Progenitor cell of endocrine pancreas (in vitro differentiated cells): ENCODE data around the gene CATSPERZ. TPM values are rescaled to one million over a fixed set of nuclear protein-coding genes. Genes with fewer than 3 reads are reported as not detected.
A peak's percentile ranks its signal among the peaks of the same experiment; 100 is the strongest.

Experiments used
- DNase-seq: peaks from one replicate; pipeline ENCODE4 v3.0.0; 2021; ENCODE audit warnings: low spot score; ENCODE audit not compliant: unreplicated experiment
- H3K27ac Mint-ChIP-seq: 2 replicates; pipeline ENCODE4 v1.8.0; 2021; ENCODE audit warnings: mild to moderate bottlenecking, moderate library complexity, mixed read lengths
- H3K27me3 Mint-ChIP-seq: 2 replicates; pipeline ENCODE4 v1.8.0; 2021; ENCODE audit warnings: mixed read lengths
- H3K36me3 Mint-ChIP-seq: 2 replicates; pipeline ENCODE4 v1.8.0; 2022; ENCODE audit warnings: mixed read lengths; ENCODE audit not compliant: insufficient read depth
- H3K4me1 Mint-ChIP-seq: 2 replicates; pipeline ENCODE4 v1.8.0; 2021; ENCODE audit warnings: low read depth, mixed read lengths
- H3K4me3 Mint-ChIP-seq: 2 replicates; pipeline ENCODE4 v1.8.0; 2021; ENCODE audit warnings: low read depth, mild to moderate bottlenecking, moderate library complexity, mixed read lengths
- H3K9me3 Mint-ChIP-seq: 2 replicates; pipeline ENCODE4 v1.8.0; 2021; ENCODE audit warnings: low read depth, mixed read lengths
- total RNA-seq: library from RNA; stranded (reverse); gene quantifications from 2 replicates; pipeline ENCODE4 v1.2.1, GENCODE V29; 2021
- TF ChIP-seq, protein P1 (sequence below): fragments of 200-600 bp; sonication (generic); IDR thresholded peaks from one replicate; pipeline ENCODE4 v1.5.0; 2021; ENCODE audit warnings: antibody characterized with exemption, mild to moderate bottlenecking; ENCODE audit not compliant: unreplicated experiment

The CATSPERZ gene
- total RNA-seq, 1 donor from 2014 or later: not detected

DNA sequence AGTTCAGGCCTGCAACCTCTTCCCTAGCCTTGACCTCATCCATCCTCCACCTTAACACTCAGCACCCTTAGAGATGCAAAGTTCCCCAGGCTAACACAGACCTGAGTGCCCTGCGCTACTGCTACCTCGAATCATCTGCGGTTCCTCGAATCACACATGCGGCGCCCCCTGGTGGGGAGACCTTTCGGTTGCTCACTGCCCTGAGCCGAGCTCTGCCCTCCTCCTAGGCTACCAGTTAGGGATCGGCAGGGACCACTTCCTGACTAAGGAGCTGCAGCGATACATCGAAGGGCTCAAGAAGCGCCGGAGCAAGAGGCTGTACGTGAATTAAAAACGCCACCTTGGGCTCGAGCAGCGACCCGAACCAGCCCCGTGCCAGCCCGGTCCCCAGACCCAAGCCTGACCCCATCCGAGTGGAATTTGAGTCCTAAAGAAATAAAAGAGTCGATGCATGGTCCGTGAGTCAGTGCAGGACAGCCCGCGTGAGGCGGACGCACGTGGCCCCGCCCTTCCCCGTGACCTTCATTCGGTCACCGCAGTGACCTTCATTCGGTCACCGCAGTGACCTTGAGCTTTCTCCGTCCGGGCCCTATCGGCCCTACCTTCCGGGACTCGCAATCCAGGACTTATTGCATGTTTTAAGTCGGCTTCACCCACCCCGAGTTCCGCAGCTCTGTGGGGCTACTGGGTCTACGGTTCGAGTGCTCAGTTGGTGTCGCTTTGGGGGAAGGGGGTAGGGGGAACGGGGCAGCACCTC is 4.3 kb downstream of the CATSPERZ start:
- no peaks in the 10 kb centered on the region for H3K36me3 Mint-ChIP-seq
- peak overlapping the region; percentile 95 for H3K27ac Mint-ChIP-seq
- peaks cover 14% of the 10 kb centered on the region for H3K4me1 Mint-ChIP-seq
- peaks cover 25% of the 10 kb centered on the region for H3K27me3 Mint-ChIP-seq
- peak overlapping the region; percentile 79 for H3K4me3 Mint-ChIP-seq
- TF ChIP-seq, protein P1, sequence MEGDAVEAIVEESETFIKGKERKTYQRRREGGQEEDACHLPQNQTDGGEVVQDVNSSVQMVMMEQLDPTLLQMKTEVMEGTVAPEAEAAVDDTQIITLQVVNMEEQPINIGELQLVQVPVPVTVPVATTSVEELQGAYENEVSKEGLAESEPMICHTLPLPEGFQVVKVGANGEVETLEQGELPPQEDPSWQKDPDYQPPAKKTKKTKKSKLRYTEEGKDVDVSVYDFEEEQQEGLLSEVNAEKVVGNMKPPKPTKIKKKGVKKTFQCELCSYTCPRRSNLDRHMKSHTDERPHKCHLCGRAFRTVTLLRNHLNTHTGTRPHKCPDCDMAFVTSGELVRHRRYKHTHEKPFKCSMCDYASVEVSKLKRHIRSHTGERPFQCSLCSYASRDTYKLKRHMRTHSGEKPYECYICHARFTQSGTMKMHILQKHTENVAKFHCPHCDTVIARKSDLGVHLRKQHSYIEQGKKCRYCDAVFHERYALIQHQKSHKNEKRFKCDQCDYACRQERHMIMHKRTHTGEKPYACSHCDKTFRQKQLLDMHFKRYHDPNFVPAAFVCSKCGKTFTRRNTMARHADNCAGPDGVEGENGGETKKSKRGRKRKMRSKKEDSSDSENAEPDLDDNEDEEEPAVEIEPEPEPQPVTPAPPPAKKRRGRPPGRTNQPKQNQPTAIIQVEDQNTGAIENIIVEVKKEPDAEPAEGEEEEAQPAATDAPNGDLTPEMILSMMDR: peak; percentile 85
- H3K9me3 Mint-ChIP-seq: no peaks in the 10 kb centered on the region
- peak; percentile 82 for DNase-seq

DNA sequence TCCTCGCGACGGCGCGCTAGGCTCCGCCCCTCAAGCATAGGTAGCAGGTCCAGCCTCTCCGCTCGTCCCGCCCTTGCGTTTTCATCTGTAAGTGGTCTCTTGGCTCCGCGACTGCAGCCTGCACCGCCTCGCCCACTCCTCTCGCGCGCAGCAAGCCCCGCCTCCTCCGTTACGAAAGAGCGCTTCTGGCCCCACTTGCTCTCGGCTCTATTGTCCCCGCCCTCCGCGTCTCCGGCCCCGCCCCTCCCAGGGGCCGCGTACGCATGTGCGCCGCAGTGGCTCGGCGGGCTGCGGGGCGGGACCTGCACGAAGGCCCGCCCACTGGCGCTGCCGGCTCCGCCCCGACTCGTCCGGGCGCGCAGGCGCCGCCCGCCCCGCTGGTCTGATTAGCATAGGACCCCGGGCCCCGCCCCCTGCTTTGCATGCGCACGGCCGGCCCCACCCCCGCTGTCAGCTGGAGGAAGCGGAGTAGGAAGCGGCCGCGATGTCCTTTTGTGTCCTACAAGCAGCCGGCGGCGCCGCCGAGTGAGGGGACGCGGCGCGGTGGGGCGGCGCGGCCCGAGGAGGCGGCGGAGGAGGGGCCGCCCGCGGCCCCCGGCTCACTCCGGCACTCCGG is 5.0 kb downstream of the CATSPERZ start, which contains the start of gene ESRRA:
Gene ESRRA (plus strand): TSS at position 450 of the 616 bp plus-strand sequence. CDS start 1,656 bp downstream, outside the sequence.
- TF ChIP-seq, protein P1: no peak
- Mint-ChIP-seq H3K36me3 (no peaks in the 10 kb centered on the region), H3K9me3 (no peaks in the 10 kb centered on the region), H3K27me3 (peaks cover 18% of the 10 kb centered on the region), H3K27ac (peak within 1 kb of the TSS; percentile 96), H3K4me3 (peak within 1 kb of the TSS; percentile 94), H3K4me1 (peaks cover 12% of the 10 kb centered on the region)
- peak; percentile 99 for DNase-seq

DNA sequence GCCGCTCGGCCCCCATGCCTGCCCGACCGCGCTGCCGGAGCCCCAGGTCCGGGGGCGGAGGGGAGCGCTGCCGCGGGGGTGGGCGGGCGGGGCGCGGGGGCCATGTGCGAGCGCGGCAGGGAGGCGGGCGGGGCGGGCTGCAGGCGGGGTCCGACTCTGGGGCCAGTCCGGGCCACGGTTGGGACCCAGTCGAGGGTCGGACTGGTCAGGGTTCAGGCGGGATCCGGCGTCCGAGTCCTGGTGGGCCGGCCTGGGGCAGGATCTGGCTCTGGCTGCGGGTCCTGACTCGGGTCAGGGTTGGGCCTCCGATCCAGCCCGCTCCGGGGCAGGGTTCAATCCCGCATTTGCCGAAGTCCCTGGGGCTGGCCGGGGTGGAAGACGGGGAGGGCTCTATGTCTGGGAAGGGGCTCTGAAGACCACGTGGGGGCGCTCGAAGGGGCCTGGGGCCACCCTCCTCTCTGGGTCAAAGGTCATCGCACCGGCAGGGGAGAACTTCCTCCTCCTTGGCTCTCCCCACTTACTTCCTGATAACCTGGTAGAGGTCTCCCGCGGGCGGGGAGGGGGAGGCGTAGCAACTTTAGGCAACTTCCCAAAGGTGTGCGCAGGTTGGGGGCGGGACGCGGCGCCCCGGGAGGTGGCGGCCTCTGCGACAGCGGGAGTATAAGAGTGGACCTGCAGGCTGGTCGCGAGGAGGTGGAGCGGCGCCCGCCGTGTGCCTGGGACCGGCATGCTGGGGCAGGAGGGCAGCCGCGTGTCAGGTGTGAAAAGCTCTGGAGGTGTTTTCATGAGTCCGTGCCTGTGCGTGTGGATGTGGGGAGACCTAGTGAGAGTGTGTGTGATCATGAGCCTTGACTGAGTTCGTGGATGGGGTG is 5.8 kb downstream of the CATSPERZ start:
- DNase-seq: peak; percentile 75

DNA sequence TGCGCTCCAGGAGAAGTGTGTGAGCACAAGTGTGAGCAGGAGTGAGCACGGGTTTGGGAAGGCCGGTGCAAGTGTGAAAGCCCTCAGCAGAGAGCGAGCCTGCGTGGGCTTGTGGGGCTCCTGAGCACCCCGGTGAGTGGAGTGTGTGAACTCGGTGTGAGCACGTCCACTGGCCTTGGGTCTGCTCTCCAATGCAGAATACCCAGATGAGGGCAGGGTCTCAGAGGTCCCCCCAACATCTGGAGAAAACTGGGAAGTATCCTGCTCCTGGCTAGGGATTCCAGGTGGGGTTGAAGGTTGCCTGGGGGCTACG is 6.4 kb downstream of the CATSPERZ start:
- no peaks in the 10 kb centered on the region for H3K36me3 Mint-ChIP-seq
- peak overlapping the region; percentile 96 for H3K27ac Mint-ChIP-seq
- H3K9me3 Mint-ChIP-seq: no peaks in the 10 kb centered on the region
- TF ChIP-seq, protein P1: no peak
- DNase-seq: no peak
- H3K4me3 Mint-ChIP-seq: peak overlapping the region; percentile 94
- peaks cover 9% of the 10 kb centered on the region for H3K4me1 Mint-ChIP-seq
- H3K27me3 Mint-ChIP-seq: peaks cover 9% of the 10 kb centered on the region

More for the DNA sequence above, 5.8 kb downstream of the CATSPERZ start:
- H3K4me3 Mint-ChIP-seq: peak overlapping the region; percentile 94
- H3K36me3 Mint-ChIP-seq: no peaks in the 10 kb centered on the region
- peak overlapping the region; percentile 96 for H3K27ac Mint-ChIP-seq
- H3K4me1 Mint-ChIP-seq: peaks cover 9% of the 10 kb centered on the region
- TF ChIP-seq, protein P1: peak; percentile 57
- no peaks in the 10 kb centered on the region for H3K9me3 Mint-ChIP-seq
- peaks cover 10% of the 10 kb centered on the region for H3K27me3 Mint-ChIP-seq
